Measurements from ENCODE around the gene C7orf33.

- TF ChIP-seq POLR2A (conservative IDR thresholded peaks at IDR 0.05) (no peak), CTCF (IDR thresholded peaks at IDR 0.05 in 2 of 3, conservative IDR thresholded peaks at IDR 0.05 in 1 of 3; ENCODE audit: insufficient read depth in 2 of 3, low read depth in 1 of 3, low read length in 3 of 3) (no peak), RNF2 (IDR thresholded peaks at IDR 0.05) (no peak), HCFC1 (IDR thresholded peaks at IDR 0.05; ENCODE audit: low read depth, low read length) (no peak), E2F4 (CRISPR knock-in tag; IDR thresholded peaks at IDR 0.05; ENCODE audit: low read depth) (no peak), TAF9B (IDR thresholded peaks at IDR 0.05; ENCODE audit: partially characterized antibody) (no peak), ZNF24 (IDR thresholded peaks at IDR 0.05) (no peak), ZNF644 (tag; IDR thresholded peaks at IDR 0.05; ENCODE audit: low read depth) (no peak), EP300 (IDR thresholded peaks at IDR 0.05; ENCODE audit: low read length) (no peak)
Measured at GRCh38 chr7:148579366-148579765, 11.2 kb upstream of the C7orf33 start.
